PFSK-1 (cell line): ENCODE results near the gene BACE2.

Source experiments
- FOXP2 ChIP-seq: optimal IDR thresholded peaks from 2 replicates; pipeline ENCODE3; 2011; ENCODE audit warnings: borderline replicate concordance, control low read depth, inconsistent platforms; ENCODE audit not compliant: insufficient read depth; ENCODE audit errors: extremely low read length, extremely low read depth
- POLR2AphosphoS5 ChIP-seq: IDR thresholded peaks from 2 replicates; pipeline ENCODE4 v1.6.1; 2012; ENCODE audit warnings: low read depth, mild to moderate bottlenecking, control low read depth, low read length, moderate library complexity
- SIN3A ChIP-seq: IDR thresholded peaks from 2 replicates; pipeline ENCODE4 v1.6.1; 2012; ENCODE audit warnings: mild to moderate bottlenecking, low read length, moderate library complexity, borderline replicate concordance; ENCODE audit not compliant: insufficient read depth
- TAF1 ChIP-seq: IDR thresholded peaks from 2 replicates; pipeline ENCODE4 v1.6.1; 2012; ENCODE audit warnings: low read length, control low read depth, borderline replicate concordance; ENCODE audit not compliant: insufficient read depth

- no peak for TF ChIP-seq TAF1
- no peak for TF ChIP-seq POLR2AphosphoS5
- no peak for TF ChIP-seq SIN3A
- TF ChIP-seq FOXP2, result no peak
Measured at GRCh38 chr21:41147979-41148355, 20.0 kb upstream of the BACE2 start.
